HG03064 (cell line): ENCODE data around the gene RPL7L1.

ENCODE experiments used
- ATAC-seq: cut with Tn5 transposase; IDR thresholded peaks from one replicate; pipeline ENCODE4 v1.9.1; 2021; ENCODE audit warnings: low read depth; ENCODE audit not compliant: unreplicated experiment

The RPL7L1 gene

GRCh38 chr6:42928986-42929820 is 49.8 kb downstream of the RPL7L1 start, which contains the start of gene CNPY3:
Gene CNPY3, plus strand, starts transcription at chr6:42929480. Its CDS starts 91 bp downstream, at chr6:42929571.
- peak; percentile 58 for ATAC-seq

- peak; percentile 51 for ATAC-seq
Measured at GRCh38 chr6:42929821-42930360, 50.5 kb downstream of the RPL7L1 start.

DNA sequence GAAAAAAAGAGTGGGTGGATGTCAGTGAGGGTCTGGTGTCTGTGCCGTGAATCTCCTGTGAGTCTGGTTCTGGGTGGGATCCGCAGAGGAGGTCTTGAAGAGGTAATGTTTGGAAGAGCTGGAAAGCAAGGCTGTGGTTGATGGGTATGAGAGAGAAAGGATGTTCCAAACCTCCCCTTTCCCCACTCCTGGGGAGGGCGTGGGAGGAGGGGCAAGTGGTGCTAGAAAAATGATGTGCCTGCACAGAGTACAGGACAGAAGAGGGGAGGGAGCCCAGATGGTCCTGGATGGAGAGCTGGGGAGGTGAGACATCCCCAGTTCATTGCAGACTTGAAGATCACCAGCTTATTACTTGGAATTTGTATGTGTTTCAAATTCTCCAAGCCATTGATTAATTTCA is 53.0 kb downstream of the RPL7L1 start:
- ATAC-seq = no peak

GRCh38 chr6:42933205-42933604 is 53.8 kb downstream of the RPL7L1 start:
- ATAC-seq = no peak

- no peak for ATAC-seq
Measured at GRCh38 chr6:42935322-42935721, 55.9 kb downstream of the RPL7L1 start.

DNA sequence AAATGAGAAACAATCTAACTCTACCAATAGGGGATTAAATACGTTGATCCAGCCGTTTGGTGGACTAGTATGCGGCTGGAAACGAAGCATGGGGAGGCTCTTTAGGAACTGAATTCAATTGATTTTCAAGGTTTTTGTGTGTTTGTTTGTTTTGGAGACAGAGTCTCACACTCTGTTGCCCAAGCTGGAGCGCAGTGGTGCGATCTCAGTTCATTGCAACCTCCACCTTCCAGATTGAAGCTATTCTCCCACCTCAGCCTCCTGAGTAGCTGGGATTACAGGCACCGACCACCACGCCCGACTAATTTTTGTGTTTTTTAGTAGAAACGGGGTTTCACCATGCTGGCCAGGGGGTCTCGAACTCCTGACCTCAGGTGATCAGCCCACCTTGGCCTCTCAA is 57.0 kb downstream of the RPL7L1 start:
- no peak for ATAC-seq

DNA sequence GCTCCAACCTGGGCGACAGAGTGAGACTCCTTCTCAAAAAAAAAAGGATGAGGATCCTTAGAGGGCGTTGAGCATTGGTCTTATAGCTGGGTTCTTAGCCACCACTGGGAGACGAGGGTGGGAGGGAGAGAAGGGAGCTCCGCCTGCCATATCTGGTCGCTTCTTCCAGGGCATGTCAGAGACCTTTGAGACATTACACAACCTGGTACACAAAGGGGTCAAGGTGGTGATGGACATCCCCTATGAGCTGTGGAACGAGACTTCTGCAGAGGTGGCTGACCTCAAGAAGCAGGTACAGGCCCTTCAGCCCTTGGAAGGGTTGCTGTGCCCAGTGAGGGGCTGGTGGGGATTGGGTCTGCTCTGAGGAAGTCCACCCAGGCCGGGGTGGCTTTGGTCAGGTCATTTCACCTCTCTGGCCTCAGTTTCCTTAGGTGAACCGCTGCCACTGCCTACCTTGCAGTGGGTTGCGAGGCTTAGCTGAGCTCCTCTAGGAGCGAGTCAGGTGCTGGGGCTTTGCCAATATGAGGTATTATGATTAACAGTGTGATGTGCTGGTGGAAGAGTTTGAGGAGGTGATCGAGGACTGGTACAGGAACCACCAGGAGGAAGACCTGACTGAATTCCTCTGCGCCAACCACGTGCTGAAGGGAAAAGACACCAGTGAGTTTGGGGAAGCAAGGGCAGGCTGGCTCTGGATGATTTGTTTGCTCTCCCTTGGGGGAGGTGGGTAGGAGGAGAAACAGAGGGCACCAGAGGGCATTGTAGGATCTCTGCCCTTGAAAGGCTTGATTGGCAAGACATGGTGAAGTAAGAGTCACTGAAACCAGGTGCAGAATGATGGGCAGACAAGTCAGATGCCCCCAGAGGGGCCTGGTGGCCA is 58.4 kb downstream of the RPL7L1 start:
- ATAC-seq = no peak

- ATAC-seq = no peak
Measured at GRCh38 chr6:42938428-42938796, 59.0 kb downstream of the RPL7L1 start.

DNA sequence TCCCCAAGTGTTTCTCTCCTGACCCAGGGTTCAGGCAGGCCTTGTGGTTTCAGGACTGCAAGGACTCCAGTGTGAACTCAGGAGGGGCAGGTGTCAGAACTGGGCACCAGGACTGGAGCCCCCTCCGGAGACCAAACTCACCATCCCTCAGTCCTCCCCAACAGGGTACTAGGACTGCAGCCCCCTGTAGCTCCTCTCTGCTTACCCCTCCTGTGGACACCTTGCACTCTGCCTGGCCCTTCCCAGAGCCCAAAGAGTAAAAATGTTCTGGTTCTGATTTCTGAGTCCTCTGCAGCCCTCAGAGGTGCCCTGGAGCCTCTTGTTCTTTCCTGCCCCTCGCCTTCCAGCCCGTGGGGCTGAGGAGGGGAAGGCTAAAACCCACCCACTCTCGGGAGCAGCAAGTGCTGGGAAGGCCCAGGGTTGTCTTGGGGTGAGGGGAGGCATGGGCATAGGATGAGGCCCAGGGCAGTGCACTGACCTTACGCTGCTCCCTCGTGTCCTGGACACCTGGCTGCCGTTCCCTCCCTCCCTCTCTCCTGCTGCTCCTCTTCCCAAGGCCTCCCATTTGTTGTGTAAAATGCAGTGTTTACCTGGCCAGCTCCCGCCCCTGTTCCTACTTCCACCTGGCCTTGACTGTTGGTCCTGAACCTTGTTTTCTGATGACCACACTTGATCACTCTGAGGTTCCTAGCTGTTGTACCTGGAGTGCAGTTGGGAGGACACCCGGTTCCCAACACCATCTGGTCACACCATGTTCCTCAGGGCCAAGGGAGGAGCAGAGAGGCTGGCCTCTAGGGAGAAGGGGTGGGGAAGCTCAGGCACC is 59.8 kb downstream of the RPL7L1 start:
- no peak for ATAC-seq
